ENCODE measurements around the gene ARPP21.
"Not testable (repeated sequence)": the region's sequence is repeated elsewhere in the genome, so short reads cannot be mapped to it uniquely, and the experiment has no call there.

The ARPP21 gene

DNA sequence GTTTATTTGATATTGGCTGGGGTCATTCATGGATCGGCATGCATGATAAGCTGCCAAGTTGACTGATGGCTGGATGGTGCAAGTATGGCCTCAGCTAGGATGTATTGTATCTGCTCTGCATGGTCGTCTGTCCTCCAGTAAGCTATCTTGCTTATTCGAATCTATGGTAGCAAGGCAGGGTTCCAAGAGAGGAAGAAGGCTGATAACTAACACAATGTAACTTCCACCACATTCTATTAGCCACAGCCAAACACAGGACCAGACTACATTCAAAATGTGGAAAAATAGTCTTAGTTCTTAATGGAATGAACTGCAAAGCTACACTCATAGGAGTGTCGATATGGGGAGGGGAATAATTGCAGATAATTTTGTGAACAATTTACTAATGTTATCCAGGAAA is 175.2 kb downstream of the ARPP21 start:
- no peaks in the 10 kb centered on the region for H3K36me3 ChIP-seq (ENCODE audit: insufficient read depth)
- no peak overlapping the region for H3K27ac ChIP-seq
- H4K20me1 ChIP-seq (ENCODE audit: insufficient read depth) = no peaks in the 10 kb centered on the region
- no peaks in the 10 kb centered on the region for H3K27me3 ChIP-seq (ENCODE audit: insufficient read depth, low read depth)
- no peak for TF ChIP-seq CTCF (conservative IDR thresholded peaks at IDR 0.05; ENCODE audit: low read depth, low read length)
- no peak overlapping the region for H3K4me3 ChIP-seq (IDR thresholded peaks at IDR 0.05; ENCODE audit: insufficient read depth, low read depth, low read length)
- H3K4me2 ChIP-seq = no peak overlapping the region
- no peaks in the 10 kb centered on the region for H3K4me1 ChIP-seq (ENCODE audit: low read depth, poor library complexity, severe bottlenecking)
- H3K79me2 ChIP-seq (ENCODE audit: insufficient read depth, low read depth) = no peaks in the 10 kb centered on the region
- H3K9ac ChIP-seq = no peak overlapping the region
- no peak overlapping the region for H2AFZ ChIP-seq (ENCODE audit: low read depth)

DNA sequence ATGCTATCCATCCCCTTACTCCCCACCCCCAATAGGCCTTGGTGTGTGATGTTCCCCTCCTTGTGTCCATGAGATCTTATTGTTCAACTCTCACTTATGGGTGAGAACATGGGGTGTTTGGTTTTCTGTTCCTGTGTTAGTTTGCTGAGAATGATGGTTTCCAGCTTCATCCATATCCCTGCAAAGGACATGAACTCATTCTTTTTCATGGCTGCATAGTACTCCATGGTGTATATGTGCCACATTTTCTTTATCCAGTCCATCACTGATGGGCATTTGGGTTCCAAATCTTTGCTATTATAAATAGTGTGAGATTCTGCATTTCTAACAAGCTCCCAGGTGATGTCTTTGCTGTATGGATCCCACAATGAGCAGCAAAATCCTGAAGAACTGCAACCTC is 176.5 kb downstream of the ARPP21 start:
- H3K4me3 ChIP-seq (IDR thresholded peaks at IDR 0.05; ENCODE audit: insufficient read depth, low read depth, low read length); H3K4me2 ChIP-seq; H3K9ac ChIP-seq; H3K79me2 ChIP-seq (ENCODE audit: insufficient read depth, low read depth); H3K36me3 ChIP-seq (ENCODE audit: insufficient read depth); H4K20me1 ChIP-seq (ENCODE audit: insufficient read depth); H3K27me3 ChIP-seq (ENCODE audit: insufficient read depth, low read depth); H2AFZ ChIP-seq (ENCODE audit: low read depth); H3K27ac ChIP-seq; H3K4me1 ChIP-seq (ENCODE audit: low read depth, poor library complexity, severe bottlenecking): not testable (repeated sequence)

DNA sequence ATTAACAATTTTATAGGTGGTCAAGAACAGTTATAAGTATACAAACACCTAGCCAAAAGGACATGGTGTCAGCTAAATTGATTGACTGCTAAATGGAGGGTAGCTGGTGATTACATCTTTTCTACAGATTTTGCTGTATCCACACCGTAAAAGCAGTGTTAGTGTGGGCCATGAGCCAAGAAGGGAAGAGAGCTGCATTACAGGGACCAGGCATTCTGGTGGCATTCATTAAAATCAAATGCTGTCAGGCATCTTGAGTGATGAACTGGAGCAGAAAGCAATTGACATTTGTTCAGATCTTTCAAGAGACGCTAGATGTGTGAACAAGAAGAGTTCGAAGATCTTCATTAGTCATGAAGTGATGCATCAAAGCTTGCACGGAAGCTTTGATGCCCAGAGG is 177.9 kb downstream of the ARPP21 start:
- Histone ChIP-seq H3K27ac (no peak overlapping the region), H3K27me3 (ENCODE audit: insufficient read depth, low read depth) (no peaks in the 10 kb centered on the region), H3K4me3 (IDR thresholded peaks at IDR 0.05; ENCODE audit: insufficient read depth, low read depth, low read length) (no peak overlapping the region), H2AFZ (ENCODE audit: low read depth) (no peak overlapping the region), H3K9ac (no peak overlapping the region), H3K4me1 (ENCODE audit: low read depth, poor library complexity, severe bottlenecking) (no peaks in the 10 kb centered on the region), H3K79me2 (ENCODE audit: insufficient read depth, low read depth) (no peaks in the 10 kb centered on the region), H3K36me3 (ENCODE audit: insufficient read depth) (no peaks in the 10 kb centered on the region), H4K20me1 (ENCODE audit: insufficient read depth) (no peaks in the 10 kb centered on the region), H3K4me2 (no peak overlapping the region)
- no peak for TF ChIP-seq CTCF (conservative IDR thresholded peaks at IDR 0.05; ENCODE audit: low read depth, low read length)

DNA sequence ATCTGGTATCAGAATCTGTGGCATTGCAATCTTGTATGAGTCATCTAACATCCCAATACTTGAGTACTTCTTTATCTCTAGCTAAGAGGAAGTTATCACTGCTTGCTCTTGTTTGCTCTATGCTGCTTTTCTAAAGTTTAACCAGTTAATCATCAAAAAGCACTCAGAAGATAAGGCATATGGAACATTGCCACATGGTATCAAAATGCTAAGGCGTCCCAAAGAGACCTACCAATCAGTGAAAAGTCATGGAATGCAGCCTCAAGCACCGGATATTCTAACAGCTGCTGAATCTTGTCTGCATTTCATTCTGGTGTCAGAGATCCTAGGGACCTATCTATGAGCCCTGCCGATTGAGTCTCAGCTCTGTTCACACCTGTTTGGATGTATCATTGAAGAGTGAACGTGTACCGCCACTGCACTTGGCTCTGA is 192.8 kb downstream of the ARPP21 start:
- Histone ChIP-seq H4K20me1 (ENCODE audit: insufficient read depth) (no peaks in the 10 kb centered on the region), H3K79me2 (ENCODE audit: insufficient read depth, low read depth) (no peaks in the 10 kb centered on the region), H3K27me3 (ENCODE audit: insufficient read depth, low read depth) (no peaks in the 10 kb centered on the region), H3K4me3 (IDR thresholded peaks at IDR 0.05; ENCODE audit: insufficient read depth, low read depth, low read length) (no peak overlapping the region), H3K4me1 (ENCODE audit: low read depth, poor library complexity, severe bottlenecking) (no peaks in the 10 kb centered on the region), H3K4me2 (no peak overlapping the region), H3K36me3 (ENCODE audit: insufficient read depth) (no peaks in the 10 kb centered on the region), H3K27ac (no peak overlapping the region), H2AFZ (ENCODE audit: low read depth) (no peak overlapping the region), H3K9ac (no peak overlapping the region)
- no peak for TF ChIP-seq CTCF (conservative IDR thresholded peaks at IDR 0.05; ENCODE audit: low read depth, low read length)

Data from KMS-11 (cell line).